GM19324 (cell line): ENCODE measurements around the gene TRIM4.

ENCODE experiments used
- ATAC-seq: cut with Tn5 transposase; IDR thresholded peaks from one replicate; pipeline ENCODE4 v1.9.1; 2021; ENCODE audit warnings: mild to moderate bottlenecking, moderate library complexity; ENCODE audit not compliant: unreplicated experiment, low FRiP score

TRIM4 gene

DNA sequence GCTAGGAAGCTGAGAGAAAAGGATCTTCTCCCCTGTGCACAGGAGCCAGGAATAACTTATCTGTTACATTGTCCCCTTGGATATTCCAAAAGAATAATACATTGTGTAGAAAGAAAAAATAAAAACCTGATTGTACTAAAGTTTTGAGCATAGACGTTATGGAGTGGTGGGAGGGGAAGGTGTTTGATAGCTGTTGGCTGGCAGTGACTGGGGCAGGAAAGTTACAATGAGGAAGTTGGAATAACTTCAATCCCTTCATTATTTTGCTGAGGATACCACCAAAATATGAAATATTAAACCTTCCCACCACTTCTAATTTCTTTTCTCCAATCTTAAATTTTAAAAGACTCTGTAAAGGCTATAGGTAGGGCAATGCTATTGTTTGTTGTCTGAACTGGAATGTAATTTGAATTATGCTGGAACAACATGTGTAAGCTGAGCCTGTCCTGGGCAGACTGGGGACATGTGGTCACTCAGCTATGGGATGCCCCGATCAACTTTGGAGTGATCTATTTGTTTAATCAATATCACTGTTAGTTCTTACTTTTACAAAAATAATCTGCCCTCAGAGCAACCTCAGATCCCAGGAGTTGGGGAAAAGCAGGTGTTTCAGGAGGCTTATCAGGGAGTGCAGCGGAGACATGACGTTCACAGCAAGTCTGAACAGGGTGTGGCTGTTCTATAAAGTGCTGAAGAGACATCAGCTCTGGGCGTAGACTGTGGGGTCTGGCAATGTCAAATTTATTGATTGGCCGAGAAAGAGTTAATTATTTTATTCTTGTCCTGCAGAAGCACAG lies 70.7 kb downstream of the TRIM4 start:
- no peak for ATAC-seq

- no peak for ATAC-seq
Measured at GRCh38 chr7:99844328-99844727, 75.0 kb downstream of the TRIM4 start.

- ATAC-seq, result no peak
Measured at GRCh38 chr7:99843808-99844207, 75.5 kb downstream of the TRIM4 start.

- ATAC-seq, result no peak
Measured at GRCh38 chr7:99842926-99843325, 76.4 kb downstream of the TRIM4 start.
